CD4-positive, alpha-beta T cell treated with Interleukin-17A for 1 hour (primary cell): Measurements from ENCODE around the gene C18orf32.
"Not testable (repeated sequence)": the region's sequence is repeated elsewhere in the genome, so short reads cannot be mapped to it uniquely, and the experiment has no call there.

Experiments
- DNase-seq: peaks from one replicate; pipeline ENCODE4 v3.0.0-alpha.2; 2020

Gene C18orf32

DNA sequence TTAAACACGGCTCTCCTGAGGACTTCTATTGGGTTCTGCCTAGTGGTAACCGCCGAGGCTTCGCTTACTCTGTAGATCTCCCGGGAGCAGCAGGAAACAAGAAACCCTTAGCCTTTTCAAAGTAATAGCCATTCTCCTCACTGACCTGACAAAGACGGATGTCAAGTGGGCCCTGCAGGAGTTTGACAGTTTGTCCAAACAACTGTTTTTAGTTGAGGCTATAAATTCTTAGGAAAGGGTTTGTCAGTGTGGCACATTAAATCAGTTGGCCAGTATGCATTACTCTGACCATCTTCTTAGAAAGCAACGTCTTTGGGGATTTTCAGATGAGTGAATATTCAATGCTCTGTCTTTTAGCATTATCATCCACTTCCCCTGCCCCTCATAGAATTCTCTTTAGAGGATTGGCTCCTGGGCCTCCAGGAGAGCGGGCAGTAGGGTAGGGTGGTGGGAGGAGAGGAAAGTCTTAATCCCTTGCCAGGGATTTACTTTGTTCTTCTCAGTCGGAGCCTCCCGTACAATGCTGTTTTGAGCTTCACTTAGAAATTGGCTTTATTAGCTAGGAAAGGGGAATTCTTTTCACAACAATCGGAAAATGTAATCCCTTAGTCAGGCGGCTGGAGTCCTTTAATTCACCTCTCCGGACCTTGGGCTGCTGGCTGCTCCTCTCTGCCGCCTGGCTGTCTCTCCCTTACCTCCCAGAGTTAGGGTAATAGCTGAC lies 13.3 kb upstream of the C18orf32 start:
- no peak for DNase-seq

DNA sequence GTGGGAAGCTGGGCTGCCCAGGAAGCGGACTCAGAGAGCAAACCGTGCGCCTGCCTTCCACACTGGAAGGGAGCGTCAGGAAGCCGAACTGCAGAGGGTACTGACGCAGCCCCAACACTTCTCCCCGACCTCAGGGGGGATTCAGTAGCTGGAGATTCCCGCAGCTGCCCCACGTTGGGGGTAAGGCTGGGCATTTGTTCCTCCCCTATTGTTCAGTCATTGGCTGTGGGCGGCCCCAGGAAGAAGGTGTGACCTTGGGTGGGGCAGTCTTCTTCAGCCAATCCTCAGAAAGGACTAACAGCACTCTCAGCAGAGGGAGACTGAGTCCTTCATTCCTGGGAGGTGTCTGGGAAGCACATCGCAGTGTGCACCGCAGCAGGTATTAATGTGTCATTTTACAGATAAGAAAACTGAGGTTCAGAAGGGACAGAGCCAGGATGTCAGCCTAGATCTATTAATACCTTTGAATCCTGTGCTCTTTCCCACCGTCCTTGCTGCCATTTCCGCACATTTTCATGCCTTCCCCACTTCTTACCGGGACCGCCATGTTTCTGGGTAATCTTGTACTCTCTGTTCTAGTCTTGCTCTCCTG lies 12.1 kb upstream of the C18orf32 start:
- DNase-seq = no peak

DNA sequence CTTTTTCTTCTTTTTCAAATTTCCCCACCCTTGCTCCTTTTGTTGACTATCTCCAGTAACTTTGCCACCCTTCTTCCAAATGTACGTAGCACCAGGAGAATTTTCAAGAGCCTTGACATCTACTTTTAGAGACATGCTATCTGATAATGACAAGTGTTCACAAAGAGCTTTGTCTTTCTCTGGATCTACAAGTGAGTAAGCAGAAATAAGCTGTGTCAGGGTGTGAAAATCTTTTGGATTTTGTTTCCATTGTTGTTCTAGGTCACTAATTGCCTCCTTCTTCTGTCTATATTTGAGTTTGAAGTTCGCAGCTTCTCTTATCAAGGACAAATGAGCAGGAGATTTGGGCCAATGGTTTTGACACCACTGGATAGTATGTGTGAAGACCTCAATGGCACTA lies 8.4 kb upstream of the C18orf32 start:
- DNase-seq = no peak

DNA sequence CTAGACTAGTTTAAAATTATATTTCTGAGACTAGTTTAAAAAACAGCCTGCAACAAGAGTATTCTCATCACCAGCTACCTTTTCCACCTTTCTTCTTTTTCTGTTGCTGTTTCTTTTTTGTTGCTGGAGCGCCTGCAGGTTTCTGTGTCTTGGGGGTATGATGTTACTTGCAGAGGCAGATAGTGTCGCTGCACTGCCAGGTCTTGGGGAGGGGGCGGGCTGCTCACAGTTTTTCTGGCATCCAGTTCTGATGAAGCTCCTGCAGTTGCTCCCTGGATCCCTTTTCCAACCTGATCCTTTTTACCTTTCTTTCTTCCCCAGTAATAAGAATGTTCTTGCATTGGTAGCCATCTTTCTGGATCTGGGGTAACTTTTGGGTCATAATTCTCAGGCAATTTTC lies 8.0 kb upstream of the C18orf32 start:
- no peak for DNase-seq

- DNase-seq = no peak
These were observed 7.6 kb upstream of the C18orf32 start for GRCh38 chr18:49494660-49495059.

DNA sequence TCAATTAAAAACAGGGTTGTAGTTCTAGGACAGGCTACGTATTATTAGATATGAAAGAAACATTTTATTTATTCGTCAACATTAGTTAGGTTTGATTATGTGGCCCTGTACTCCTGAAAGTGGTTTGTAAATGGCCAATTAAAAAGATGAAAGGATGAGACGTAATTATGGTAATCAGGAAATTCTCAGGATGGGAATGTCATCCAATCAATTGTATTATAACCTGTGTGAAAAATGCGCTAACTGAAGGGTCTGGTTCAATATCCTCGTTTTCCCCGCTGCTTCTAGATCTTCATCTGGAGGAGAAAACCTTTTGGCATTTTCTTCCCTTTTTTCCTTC lies 5.6 kb upstream of the C18orf32 start:
- DNase-seq = no peak

DNA sequence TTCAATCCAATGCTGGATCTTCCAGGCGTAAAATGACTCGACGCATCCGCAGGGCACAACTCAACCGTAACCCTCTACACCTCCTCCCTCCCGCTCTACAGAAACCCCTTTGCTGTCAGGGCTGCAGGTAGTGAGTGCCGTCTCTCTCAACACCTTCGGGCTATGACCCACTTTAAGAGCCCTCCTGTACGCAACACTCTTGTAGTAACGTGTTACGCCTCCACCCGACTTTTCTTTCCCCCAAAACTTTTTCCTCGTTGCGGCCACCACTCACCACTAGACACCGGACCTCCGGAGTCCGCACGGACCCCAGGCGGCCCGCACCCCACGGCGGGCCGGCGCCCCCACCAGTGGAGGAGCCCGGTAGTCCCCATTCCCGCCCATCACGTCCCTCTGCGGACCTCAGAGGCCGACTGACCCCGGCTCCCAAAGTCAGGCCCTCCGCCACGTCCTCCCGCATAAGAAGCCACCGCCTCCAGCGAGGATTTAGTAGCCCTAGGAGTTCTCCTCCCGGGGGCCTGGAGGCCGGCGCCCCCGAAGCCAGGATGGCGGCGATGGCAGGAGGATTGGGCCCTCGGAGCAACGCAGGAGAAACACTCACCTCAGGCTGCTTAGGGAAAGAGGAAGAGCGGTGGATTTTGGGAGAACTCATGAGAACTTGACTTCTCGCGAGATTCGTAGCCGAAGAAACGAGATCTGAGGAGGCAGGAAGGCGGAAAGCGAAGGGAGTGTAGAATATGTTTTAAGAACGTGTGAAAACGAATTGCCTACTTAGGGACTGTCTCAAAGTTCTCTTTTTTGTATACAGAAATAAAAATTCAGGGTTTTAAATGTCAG lies 5.0 kb upstream of the C18orf32 start, which contains the start of gene RPL17:
RPL17 (minus strand) TSS at position 609 of the 837 bp plus-strand sequence.
- peak; percentile 97 for DNase-seq

- DNase-seq = no peak
These were observed 4.5 kb upstream of the C18orf32 start for GRCh38 chr18:49491534-49491856.

DNA sequence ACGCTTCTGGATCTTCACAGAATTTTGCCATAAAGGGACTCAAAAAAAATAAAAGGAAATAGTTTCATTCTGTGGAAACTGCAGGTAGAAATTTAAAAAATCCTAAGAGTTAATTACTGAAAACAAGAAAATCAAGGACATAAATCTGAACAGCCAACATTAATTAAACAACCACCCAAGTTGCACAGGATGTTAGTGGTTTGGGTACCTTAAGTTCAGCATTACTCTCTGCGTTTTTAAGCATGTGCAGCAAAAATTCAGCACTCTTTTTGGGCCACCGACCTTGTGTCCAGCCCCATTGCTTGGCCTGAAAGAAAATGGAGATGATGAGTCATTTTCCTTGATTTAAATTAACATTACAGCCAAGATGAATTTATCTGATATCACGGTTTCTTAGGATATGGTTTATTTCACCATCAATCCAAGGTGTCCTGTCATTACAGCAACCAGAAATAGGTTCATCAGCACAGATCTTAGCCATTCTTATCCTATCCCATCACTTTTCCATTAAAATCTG lies 3.3 kb upstream of the C18orf32 start:
- peak; percentile 33 for DNase-seq

GRCh38 chr18:49487711-49488310 lies 777 bp upstream of the C18orf32 start:
- peak; percentile 12 for DNase-seq

DNA sequence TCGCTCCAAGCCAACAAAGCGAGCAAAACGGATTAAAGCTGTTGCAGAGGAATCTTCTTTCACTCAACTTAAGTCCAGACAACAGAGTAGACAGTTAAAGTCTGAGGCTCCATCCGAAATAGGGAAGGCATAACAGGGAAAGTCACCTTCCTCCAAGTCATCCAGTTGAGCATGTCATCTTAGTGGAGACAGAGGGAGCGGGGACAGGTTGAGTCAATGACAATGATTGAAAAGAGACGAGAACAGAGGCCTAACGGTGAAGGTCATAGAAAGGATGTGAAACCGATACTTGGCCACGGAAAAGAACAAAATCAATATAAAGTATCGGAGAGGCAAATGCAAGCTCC lies 455 bp downstream of the C18orf32 start:
- no peak for DNase-seq

DNA sequence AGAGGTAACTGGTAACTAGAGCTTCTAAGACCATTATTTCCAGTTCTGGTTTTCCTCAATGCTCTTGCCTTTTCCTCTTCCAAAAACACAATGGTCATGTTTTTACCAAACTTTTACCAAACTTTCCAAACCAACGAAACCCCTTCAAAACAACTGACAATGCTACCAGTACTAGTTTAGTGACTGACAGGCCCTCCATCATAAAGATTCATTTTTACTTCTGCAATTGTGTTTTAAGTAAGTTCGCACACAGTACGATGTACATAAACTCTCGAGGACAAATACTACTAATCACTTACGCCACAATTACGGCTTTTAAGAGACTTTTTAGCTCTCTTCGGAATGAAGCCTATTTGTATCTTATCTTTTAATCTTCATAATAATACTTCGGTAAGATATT lies 900 bp downstream of the C18orf32 start:
- DNase-seq = no peak

GRCh38 chr18:49483198-49483597 lies 3.8 kb downstream of the C18orf32 start:
- no peak for DNase-seq

DNA sequence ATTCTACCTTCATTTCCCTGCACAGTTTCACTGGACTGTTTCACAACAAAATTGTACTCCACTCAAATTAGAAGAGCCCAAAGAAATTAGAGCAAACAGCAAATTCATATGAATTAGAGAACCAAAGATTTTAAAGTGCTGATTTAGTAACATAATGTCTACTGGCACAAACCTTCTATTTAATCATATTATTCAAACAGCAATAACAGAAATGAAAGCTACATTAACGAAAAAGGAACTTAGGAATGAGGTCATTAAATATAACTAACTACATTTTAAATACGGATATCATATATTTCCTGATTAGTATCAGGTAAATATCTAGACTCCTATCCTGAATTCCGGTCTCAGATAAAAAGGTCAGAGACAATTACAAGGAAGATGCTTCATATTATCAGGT lies 5.1 kb downstream of the C18orf32 start:
- DNase-seq = no peak

- DNase-seq = no peak
These were observed 5.7 kb downstream of the C18orf32 start for GRCh38 chr18:49481317-49481716.

- DNase-seq = no peak
These were observed 7.5 kb downstream of the C18orf32 start for GRCh38 chr18:49479381-49480137.

- no peak for DNase-seq
These were observed 10.2 kb downstream of the C18orf32 start for GRCh38 chr18:49476664-49477411.

DNA sequence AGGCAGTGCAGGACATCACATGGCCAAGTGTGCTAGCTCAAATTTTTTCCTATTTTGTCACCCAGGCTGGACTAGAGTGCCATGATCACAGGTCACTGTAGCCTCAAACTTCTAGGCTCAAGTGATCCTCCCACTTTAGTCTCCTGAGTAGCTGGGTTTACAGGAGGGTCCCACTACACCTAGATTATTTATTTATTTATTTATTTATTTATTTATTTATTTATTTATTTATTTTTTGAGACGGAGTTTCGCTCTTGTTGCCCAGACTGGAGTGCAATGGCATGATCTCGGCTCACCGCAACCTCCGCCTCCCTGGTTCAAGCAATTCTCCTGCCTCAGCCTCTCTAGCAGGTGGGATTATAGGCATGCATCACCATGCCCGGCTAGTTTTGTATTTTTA lies 12.1 kb downstream of the C18orf32 start:
- DNase-seq = not testable (repeated sequence)

DNA sequence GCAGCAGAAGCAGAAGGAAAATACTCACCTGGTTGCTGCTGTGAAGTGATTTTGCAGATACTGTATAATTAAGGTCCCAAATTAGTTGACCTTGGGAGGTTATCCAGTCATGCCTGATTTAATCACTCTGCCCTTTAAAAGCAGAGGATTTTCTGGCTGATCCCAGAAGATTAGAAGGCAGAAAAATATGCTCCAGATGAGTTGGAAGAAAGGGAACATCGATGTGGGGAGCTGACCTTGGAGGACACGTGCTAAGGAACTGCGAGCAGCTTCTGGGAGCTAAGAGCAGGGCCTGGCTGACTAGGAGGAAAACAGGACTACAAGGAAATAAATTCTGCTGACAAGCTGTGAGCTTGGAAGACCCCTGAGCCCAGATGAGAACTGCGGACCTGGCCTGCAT lies 13.3 kb downstream of the C18orf32 start:
- DNase-seq = no peak

GRCh38 chr18:49472459-49472858 lies 14.6 kb downstream of the C18orf32 start:
- no peak for DNase-seq

- DNase-seq = no peak
These were observed 15.5 kb downstream of the C18orf32 start for GRCh38 chr18:49471532-49471931.

- no peak for DNase-seq
These were observed 19.4 kb downstream of the C18orf32 start for GRCh38 chr18:49467599-49467998.
